RWPE2 (cell line): ENCODE results near the gene FGF19.

Experiments
- ATAC-seq: fragments of 200-7000 bp; cut with Tn5 transposase; 3 replicates; pipeline ENCODE4 v1.9.1; 2021; ENCODE audit warnings: low read depth
- DNase-seq: peaks from one replicate; pipeline ENCODE4 v3.0.0-alpha.2; 2020; ENCODE audit warnings: low spot score
- H3K27ac ChIP-seq: fragments of 450-650 bp; 2 replicates; pipeline ENCODE4 v1.5.1; 2017; ENCODE audit warnings: mild to moderate bottlenecking; ENCODE audit not compliant: poor library complexity, severe bottlenecking
- H3K27me3 ChIP-seq: fragments of 250-450 bp; sonication (Bioruptor Pico); 2 replicates; pipeline ENCODE4 v1.5.1; 2021; ENCODE audit warnings: mild to moderate bottlenecking, moderate library complexity; ENCODE audit not compliant: insufficient read depth, poor library complexity, severe bottlenecking
- H3K36me3 ChIP-seq: fragments of 250-450 bp; sonication (Bioruptor Pico); 2 replicates; pipeline ENCODE4 v1.5.1; 2020; ENCODE audit warnings: low read depth, mild to moderate bottlenecking, moderate library complexity
- H3K4me1 ChIP-seq: fragments of 250-450 bp; sonication (Bioruptor Pico); 2 replicates; pipeline ENCODE4 v1.5.1; 2021; ENCODE audit warnings: mild to moderate bottlenecking, moderate library complexity; ENCODE audit not compliant: insufficient read depth, poor library complexity, severe bottlenecking
- H3K4me3 ChIP-seq: fragments of 250-450 bp; sonication (Bioruptor Pico); 2 replicates; pipeline ENCODE4 v1.5.1; 2021; ENCODE audit warnings: mild to moderate bottlenecking, moderate library complexity; ENCODE audit not compliant: severe bottlenecking
- H3K9me3 ChIP-seq: fragments of 250-450 bp; sonication (Bioruptor Pico); 2 replicates; pipeline ENCODE4 v1.5.1; 2021; ENCODE audit warnings: mild to moderate bottlenecking, moderate library complexity; ENCODE audit not compliant: severe bottlenecking
- CTCF ChIP-seq: fragments of 450-650 bp; IDR thresholded peaks from one replicate; pipeline ENCODE4 v1.5.1; 2017; ENCODE audit warnings: mild to moderate bottlenecking, moderate library complexity; ENCODE audit not compliant: poor library complexity, severe bottlenecking

FGF19 gene

GRCh38 chr11:69657911-69658625 is 45.8 kb downstream of the FGF19 start:
- peak; percentile 60 for DNase-seq
- no peak for TF ChIP-seq CTCF
- Histone ChIP-seq H3K36me3 (peaks cover 12% of the 10 kb centered on the region), H3K27ac (no peak overlapping the region), H3K9me3 (no peaks in the 10 kb centered on the region), H3K4me1 (peaks cover 4% of the 10 kb centered on the region), H3K27me3 (no peaks in the 10 kb centered on the region), H3K4me3 (no peak overlapping the region)
- ATAC-seq = no peak

GRCh38 chr11:69657456-69657910 is 46.3 kb downstream of the FGF19 start:
- ATAC-seq (no peak), DNase-seq (peak; percentile 51)
- Histone ChIP-seq H3K27ac (no peak overlapping the region), H3K27me3 (no peaks in the 10 kb centered on the region), H3K36me3 (peaks cover 18% of the 10 kb centered on the region), H3K4me1 (peaks cover 4% of the 10 kb centered on the region), H3K4me3 (no peak overlapping the region), H3K9me3 (no peaks in the 10 kb centered on the region)
- TF ChIP-seq CTCF = no peak

- Histone ChIP-seq H3K27ac (no peak overlapping the region), H3K27me3 (no peaks in the 10 kb centered on the region), H3K4me1 (peaks cover 4% of the 10 kb centered on the region), H3K4me3 (no peak overlapping the region), H3K36me3 (peaks cover 25% of the 10 kb centered on the region), H3K9me3 (no peaks in the 10 kb centered on the region)
- peak; percentile 7; the same call in 1 of the 3 replicates for ATAC-seq
- DNase-seq = no peak
- TF ChIP-seq CTCF = no peak
These were observed 47.0 kb downstream of the FGF19 start for GRCh38 chr11:69656536-69657455.

GRCh38 chr11:69655479-69656428 is 48.1 kb downstream of the FGF19 start:
- Histone ChIP-seq H3K27me3 (no peaks in the 10 kb centered on the region), H3K4me3 (no peak overlapping the region), H3K4me1 (peaks cover 4% of the 10 kb centered on the region), H3K27ac (no peak overlapping the region), H3K36me3 (peaks cover 35% of the 10 kb centered on the region), H3K9me3 (no peaks in the 10 kb centered on the region)
- DNase-seq (peak; percentile 43), ATAC-seq (peak; percentile 16)
- TF ChIP-seq CTCF = no peak
